Memory B cell (primary cell): Measurements from ENCODE around the gene NKIRAS1.

Source experiments
- ATAC-seq: fragments of 150-1000 bp; cut with Tn5 transposase; 2 replicates; pipeline ENCODE4 v1.10.0; 2021; ENCODE audit warnings: low read depth, mild to moderate bottlenecking, moderate library complexity
- DNase-seq, 2 donors: peaks; one replicate each; pipeline ENCODE4 v3.0.0; 2022; ENCODE audit warnings: low spot score in 2 of 2
- H3K27ac Mint-ChIP-seq: one replicate; pipeline ENCODE4 v1.8.0; 2022; ENCODE audit warnings: mild to moderate bottlenecking, moderate library complexity, mixed read lengths
- H3K27me3 Mint-ChIP-seq: one replicate; pipeline ENCODE4 v1.8.0; 2022; ENCODE audit warnings: mixed read lengths
- H3K36me3 Mint-ChIP-seq: one replicate; pipeline ENCODE4 v1.8.0; 2022; ENCODE audit warnings: mild to moderate bottlenecking, mixed read lengths
- H3K4me1 Mint-ChIP-seq: one replicate; pipeline ENCODE4 v1.8.0; 2022; ENCODE audit warnings: mixed read lengths
- H3K4me3 Mint-ChIP-seq: one replicate; pipeline ENCODE4 v1.8.0; 2022; ENCODE audit warnings: mild to moderate bottlenecking, moderate library complexity, mixed read lengths
- H3K9me3 Mint-ChIP-seq: one replicate; pipeline ENCODE4 v1.8.0; 2022; ENCODE audit warnings: mixed read lengths

NKIRAS1 gene

GRCh38 chr3:23945913-23946687, 29.3 kb upstream of the NKIRAS1 start:
- H3K4me1 Mint-ChIP-seq: peaks cover 30% of the 10 kb centered on the region
- peak overlapping the region; percentile 92 for H3K27ac Mint-ChIP-seq
- DNase-seq: peak; percentile 96 to 97
- peak; percentile 75 for ATAC-seq
- H3K9me3 Mint-ChIP-seq: no peaks in the 10 kb centered on the region
- peak overlapping the region; percentile 84 for H3K4me3 Mint-ChIP-seq
- H3K36me3 Mint-ChIP-seq: peaks cover 3% of the 10 kb centered on the region
- no peaks in the 10 kb centered on the region for H3K27me3 Mint-ChIP-seq

GRCh38 chr3:23945663-23945912, 28.8 kb upstream of the NKIRAS1 start:
- H3K4me3 Mint-ChIP-seq: peak overlapping the region; percentile 84
- peaks cover 30% of the 10 kb centered on the region for H3K4me1 Mint-ChIP-seq
- DNase-seq: no peak
- peaks cover 3% of the 10 kb centered on the region for H3K36me3 Mint-ChIP-seq
- no peaks in the 10 kb centered on the region for H3K27me3 Mint-ChIP-seq
- no peak for ATAC-seq
- H3K27ac Mint-ChIP-seq: peak overlapping the region; percentile 92
- H3K9me3 Mint-ChIP-seq: no peaks in the 10 kb centered on the region

GRCh38 chr3:23944861-23945662, 28.3 kb upstream of the NKIRAS1 start, which contains the start of gene NR1D2:
Gene NR1D2, plus strand, starts transcription at chr3:23945286. Its CDS starts 293 bp downstream, at chr3:23945579.
- peak; percentile 48 for ATAC-seq
- Mint-ChIP-seq H3K36me3 (peaks cover 3% of the 10 kb centered on the region), H3K4me1 (peaks cover 25% of the 10 kb centered on the region), H3K27ac (peak within 1 kb of the TSS; percentile 99), H3K27me3 (no peaks in the 10 kb centered on the region), H3K4me3 (peak within 1 kb of the TSS; percentile 95), H3K9me3 (no peaks in the 10 kb centered on the region)
- peak; percentile 75 to 78 for DNase-seq

- Mint-ChIP-seq H3K9me3 (no peaks in the 10 kb centered on the region), H3K4me3 (peak overlapping the region; percentile 95), H3K27me3 (no peaks in the 10 kb centered on the region), H3K27ac (peak overlapping the region; percentile 99), H3K36me3 (peaks cover 3% of the 10 kb centered on the region), H3K4me1 (peaks cover 17% of the 10 kb centered on the region)
- no peak for ATAC-seq
- no peak for DNase-seq
These were observed 27.4 kb upstream of the NKIRAS1 start for GRCh38 chr3:23944007-23944783.

GRCh38 chr3:23942546-23942945, 25.8 kb upstream of the NKIRAS1 start:
- no peaks in the 10 kb centered on the region for H3K27me3 Mint-ChIP-seq
- H3K36me3 Mint-ChIP-seq: no peaks in the 10 kb centered on the region
- no peak overlapping the region for H3K27ac Mint-ChIP-seq
- DNase-seq (no peak), ATAC-seq (no peak)
- peaks cover 13% of the 10 kb centered on the region for H3K4me1 Mint-ChIP-seq
- H3K9me3 Mint-ChIP-seq: no peaks in the 10 kb centered on the region
- H3K4me3 Mint-ChIP-seq: no peak overlapping the region

- Mint-ChIP-seq H3K4me3 (no peak overlapping the region), H3K27ac (no peak overlapping the region), H3K36me3 (no peaks in the 10 kb centered on the region), H3K4me1 (peaks cover 9% of the 10 kb centered on the region), H3K27me3 (no peaks in the 10 kb centered on the region), H3K9me3 (no peaks in the 10 kb centered on the region)
- DNase-seq: no peak
- ATAC-seq: no peak
These were observed 24.6 kb upstream of the NKIRAS1 start for GRCh38 chr3:23941440-23941839.

- no peak for ATAC-seq
- H3K9me3 Mint-ChIP-seq: no peaks in the 10 kb centered on the region
- no peak overlapping the region for H3K27ac Mint-ChIP-seq
- no peak for DNase-seq
- no peaks in the 10 kb centered on the region for H3K36me3 Mint-ChIP-seq
- no peaks in the 10 kb centered on the region for H3K27me3 Mint-ChIP-seq
- H3K4me3 Mint-ChIP-seq: no peak overlapping the region
- peaks cover 9% of the 10 kb centered on the region for H3K4me1 Mint-ChIP-seq
These were observed 24.0 kb upstream of the NKIRAS1 start for GRCh38 chr3:23940775-23941174.

GRCh38 chr3:23938688-23939087, 21.9 kb upstream of the NKIRAS1 start:
- no peaks in the 10 kb centered on the region for H3K27me3 Mint-ChIP-seq
- ATAC-seq: no peak
- no peaks in the 10 kb centered on the region for H3K9me3 Mint-ChIP-seq
- H3K27ac Mint-ChIP-seq: no peak overlapping the region
- no peak overlapping the region for H3K4me3 Mint-ChIP-seq
- H3K36me3 Mint-ChIP-seq: no peaks in the 10 kb centered on the region
- DNase-seq: no peak
- H3K4me1 Mint-ChIP-seq: no peaks in the 10 kb centered on the region

GRCh38 chr3:23937296-23937695, 20.5 kb upstream of the NKIRAS1 start:
- no peak for DNase-seq
- Mint-ChIP-seq H3K27ac (no peak overlapping the region), H3K36me3 (no peaks in the 10 kb centered on the region), H3K4me3 (no peak overlapping the region), H3K27me3 (no peaks in the 10 kb centered on the region), H3K4me1 (no peaks in the 10 kb centered on the region), H3K9me3 (no peaks in the 10 kb centered on the region)
- no peak for ATAC-seq

GRCh38 chr3:23934253-23934652, 17.5 kb upstream of the NKIRAS1 start:
- H3K36me3 Mint-ChIP-seq: no peaks in the 10 kb centered on the region
- H3K9me3 Mint-ChIP-seq: no peaks in the 10 kb centered on the region
- H3K4me1 Mint-ChIP-seq: no peaks in the 10 kb centered on the region
- H3K4me3 Mint-ChIP-seq: no peak overlapping the region
- no peak for ATAC-seq
- H3K27me3 Mint-ChIP-seq: no peaks in the 10 kb centered on the region
- H3K27ac Mint-ChIP-seq: no peak overlapping the region
- DNase-seq: no peak

- Mint-ChIP-seq H3K27ac (no peak overlapping the region), H3K4me1 (peaks cover 2% of the 10 kb centered on the region), H3K4me3 (no peak overlapping the region)
These were observed 15.8 kb upstream of the NKIRAS1 start for GRCh38 chr3:23932571-23932970.

GRCh38 chr3:23931597-23931996, 14.8 kb upstream of the NKIRAS1 start:
- no peak overlapping the region for H3K4me3 Mint-ChIP-seq
- no peak for DNase-seq
- no peaks in the 10 kb centered on the region for H3K9me3 Mint-ChIP-seq
- no peaks in the 10 kb centered on the region for H3K36me3 Mint-ChIP-seq
- no peak overlapping the region for H3K27ac Mint-ChIP-seq
- no peak for ATAC-seq
- peaks cover 2% of the 10 kb centered on the region for H3K4me1 Mint-ChIP-seq
- no peaks in the 10 kb centered on the region for H3K27me3 Mint-ChIP-seq

More at GRCh38 chr3:23932571-23932970, 15.8 kb upstream of the NKIRAS1 start:
- no peak for ATAC-seq
- H3K27me3 Mint-ChIP-seq: no peaks in the 10 kb centered on the region
- H3K36me3 Mint-ChIP-seq: no peaks in the 10 kb centered on the region
- no peaks in the 10 kb centered on the region for H3K9me3 Mint-ChIP-seq
- DNase-seq: no peak

GRCh38 chr3:23928524-23928923, 11.7 kb upstream of the NKIRAS1 start:
- no peak overlapping the region for H3K27ac Mint-ChIP-seq
- H3K4me1 Mint-ChIP-seq: peaks cover 5% of the 10 kb centered on the region
- H3K4me3 Mint-ChIP-seq: no peak overlapping the region
- H3K27me3 Mint-ChIP-seq: no peaks in the 10 kb centered on the region
- H3K36me3 Mint-ChIP-seq: peaks cover 2% of the 10 kb centered on the region
- ATAC-seq (no peak), DNase-seq (no peak)
- no peaks in the 10 kb centered on the region for H3K9me3 Mint-ChIP-seq

GRCh38 chr3:23926736-23927135, 9.9 kb upstream of the NKIRAS1 start:
- no peaks in the 10 kb centered on the region for H3K27me3 Mint-ChIP-seq
- peaks cover 5% of the 10 kb centered on the region for H3K4me1 Mint-ChIP-seq
- DNase-seq (no peak), ATAC-seq (no peak)
- no peak overlapping the region for H3K27ac Mint-ChIP-seq
- H3K36me3 Mint-ChIP-seq: peaks cover 2% of the 10 kb centered on the region
- no peak overlapping the region for H3K4me3 Mint-ChIP-seq
- no peaks in the 10 kb centered on the region for H3K9me3 Mint-ChIP-seq
